Uterus (tissue), 2 donors: Measurements from ENCODE around the gene RNU6-1.

ENCODE experiments used
- POLR2A ChIP-seq, 2 donors: fragments of 450-650 bp; IDR thresholded peaks; one replicate each; pipeline ENCODE4 v1.6.1; 2016; ENCODE audit warnings: antibody characterized with exemption in 2 of 2, mild to moderate bottlenecking in 1 of 2, moderate library complexity in 1 of 2
- TF ChIP-seq, protein P1 (sequence below), 4 experiments: fragments of 200-600 bp in 2 of 4; fragments of 450-650 bp in 2 of 4; sonication (generic) in 2 of 4; IDR thresholded peaks; one replicate each; pipeline ENCODE4 v1.5.1; 2016 to 2019; ENCODE audit warnings: antibody characterized with exemption in 4 of 4, mild to moderate bottlenecking in 2 of 4, moderate library complexity in 1 of 4

DNA sequence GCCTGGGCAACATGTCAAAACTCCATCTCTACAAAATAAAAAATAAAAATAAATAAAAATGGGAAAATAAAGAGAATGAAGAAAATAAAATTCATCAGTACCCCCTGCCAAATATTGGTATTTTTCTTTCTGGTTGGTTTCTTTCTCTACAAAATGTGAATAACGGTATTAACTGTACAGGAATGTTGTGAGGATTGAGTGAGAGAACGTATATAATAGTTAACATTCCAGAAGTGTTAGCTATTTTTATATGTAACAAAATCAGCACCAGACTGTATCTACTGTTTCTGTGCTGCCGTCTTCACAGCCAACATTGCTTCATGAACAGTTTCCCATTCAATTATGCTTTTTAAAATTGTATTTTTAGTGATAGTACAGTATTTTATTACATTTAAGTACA, 25.5 kb upstream of the RNU6-1 start:
- no peak for TF ChIP-seq POLR2A (IDR thresholded peaks at IDR 0.05)
- TF ChIP-seq, protein P1, sequence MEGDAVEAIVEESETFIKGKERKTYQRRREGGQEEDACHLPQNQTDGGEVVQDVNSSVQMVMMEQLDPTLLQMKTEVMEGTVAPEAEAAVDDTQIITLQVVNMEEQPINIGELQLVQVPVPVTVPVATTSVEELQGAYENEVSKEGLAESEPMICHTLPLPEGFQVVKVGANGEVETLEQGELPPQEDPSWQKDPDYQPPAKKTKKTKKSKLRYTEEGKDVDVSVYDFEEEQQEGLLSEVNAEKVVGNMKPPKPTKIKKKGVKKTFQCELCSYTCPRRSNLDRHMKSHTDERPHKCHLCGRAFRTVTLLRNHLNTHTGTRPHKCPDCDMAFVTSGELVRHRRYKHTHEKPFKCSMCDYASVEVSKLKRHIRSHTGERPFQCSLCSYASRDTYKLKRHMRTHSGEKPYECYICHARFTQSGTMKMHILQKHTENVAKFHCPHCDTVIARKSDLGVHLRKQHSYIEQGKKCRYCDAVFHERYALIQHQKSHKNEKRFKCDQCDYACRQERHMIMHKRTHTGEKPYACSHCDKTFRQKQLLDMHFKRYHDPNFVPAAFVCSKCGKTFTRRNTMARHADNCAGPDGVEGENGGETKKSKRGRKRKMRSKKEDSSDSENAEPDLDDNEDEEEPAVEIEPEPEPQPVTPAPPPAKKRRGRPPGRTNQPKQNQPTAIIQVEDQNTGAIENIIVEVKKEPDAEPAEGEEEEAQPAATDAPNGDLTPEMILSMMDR (IDR thresholded peaks at IDR 0.05): no peak
